ENCODE data around the gene KNCN. TPM values are rescaled to one million over a fixed set of nuclear protein-coding genes. Genes with fewer than 3 reads are reported as not detected.

KNCN gene
- total RNA-seq, 1 donor from 2014 or later, result not detected

Other genes with a start within 250 kb of the KNCN start
- 85.6 and 89.9 TPM in 2 replicates for gene LRRC41, start 248.0 kb downstream of the KNCN start, total RNA-seq (ENCODE audit: low replicate concordance)
- gene UQCRH, start 247.9 kb downstream of the KNCN start, total RNA-seq (ENCODE audit: low replicate concordance), result 335 and 403 TPM in 2 replicates
- gene NSUN4, start 210.8 kb downstream of the KNCN start, total RNA-seq (ENCODE audit: low replicate concordance), result 22.4 and 26.6 TPM in 2 replicates
- gene FAAH, start 157.3 kb downstream of the KNCN start, total RNA-seq (ENCODE audit: low replicate concordance), result 30.8 and 32.0 TPM in 2 replicates
- gene DMBX1, start 61.8 kb downstream of the KNCN start, total RNA-seq (ENCODE audit: low replicate concordance), result 0.10 TPM in 1 of 2 replicates, not detected in the other
- gene MKNK1, start 52.6 kb upstream of the KNCN start, total RNA-seq (ENCODE audit: low replicate concordance), result 29.4 and 39.7 TPM in 2 replicates
- gene MOB3C, start 65.2 kb upstream of the KNCN start, total RNA-seq (ENCODE audit: low replicate concordance), result 5.7 and 6.8 TPM in 2 replicates
- 45.9 and 55.7 TPM in 2 replicates for gene ATPAF1, start 116.7 kb upstream of the KNCN start, total RNA-seq (ENCODE audit: low replicate concordance)
- gene TEX38, start 120.2 kb upstream of the KNCN start, total RNA-seq (ENCODE audit: low replicate concordance), result not detected in 2 replicates
- 64.6 and 101 TPM in 2 replicates for gene EFCAB14, start 167.5 kb upstream of the KNCN start, total RNA-seq (ENCODE audit: low replicate concordance)
- 25.7 and 28.9 TPM in 2 replicates for gene CYP4B1, start 247.4 kb upstream of the KNCN start, total RNA-seq (ENCODE audit: low replicate concordance)